HG02798 (cell line): ENCODE data around the gene S100A3.
"Not testable (repeated sequence)": the region's sequence is repeated elsewhere in the genome, so short reads cannot be mapped to it uniquely, and the experiment has no call there.

Source experiments
- ATAC-seq: cut with Tn5 transposase; IDR thresholded peaks from one replicate; pipeline ENCODE4 v1.9.1; 2021; ENCODE audit warnings: mild to moderate bottlenecking; ENCODE audit not compliant: unreplicated experiment, poor library complexity

The S100A3 gene

GRCh38 chr1:153536012-153536670 is 12.9 kb downstream of the S100A3 start:
- no peak for ATAC-seq

DNA sequence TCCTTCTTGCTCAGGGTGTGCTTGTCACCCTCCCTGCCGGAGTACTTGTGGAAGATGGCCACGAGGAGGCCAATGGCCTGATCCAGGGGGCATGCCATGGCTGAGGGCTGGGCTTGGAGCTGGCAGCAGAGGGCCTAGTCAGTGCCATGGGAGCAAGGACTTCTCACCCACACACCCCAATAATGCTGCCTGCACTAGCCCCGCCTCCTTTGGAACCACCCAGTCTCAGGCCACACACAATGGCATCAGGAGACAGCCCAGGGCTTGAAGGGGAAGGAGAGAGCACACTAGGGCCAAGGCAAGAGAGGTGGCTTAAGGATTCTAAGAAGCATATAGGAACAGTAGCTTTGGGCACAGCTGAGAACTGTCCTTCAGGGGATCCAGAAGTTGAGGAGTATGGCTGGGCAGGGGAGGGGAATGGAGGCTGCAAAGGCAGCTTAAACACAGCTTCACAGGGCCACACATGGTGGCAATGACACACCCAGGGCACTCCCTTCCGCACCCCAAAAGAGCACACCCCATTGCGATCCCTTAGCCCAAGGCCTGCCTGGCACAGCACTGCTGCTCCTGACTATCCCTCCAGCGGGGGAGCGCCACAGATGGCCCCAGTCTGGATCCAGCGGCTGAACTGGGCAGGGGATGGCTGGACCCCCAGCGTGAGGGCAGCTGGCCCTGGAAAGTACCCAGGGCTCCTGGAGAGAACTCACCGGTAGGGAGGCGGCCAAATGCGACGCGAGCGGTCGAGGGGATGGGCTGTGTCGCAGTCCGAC is 13.6 kb downstream of the S100A3 start, which contains the start of gene S100A6:
Gene S100A6 (minus strand): TSS at position 750 of the 770 bp plus-strand sequence. CDS start 652 bp downstream, at position 98.
- ATAC-seq: no peak

DNA sequence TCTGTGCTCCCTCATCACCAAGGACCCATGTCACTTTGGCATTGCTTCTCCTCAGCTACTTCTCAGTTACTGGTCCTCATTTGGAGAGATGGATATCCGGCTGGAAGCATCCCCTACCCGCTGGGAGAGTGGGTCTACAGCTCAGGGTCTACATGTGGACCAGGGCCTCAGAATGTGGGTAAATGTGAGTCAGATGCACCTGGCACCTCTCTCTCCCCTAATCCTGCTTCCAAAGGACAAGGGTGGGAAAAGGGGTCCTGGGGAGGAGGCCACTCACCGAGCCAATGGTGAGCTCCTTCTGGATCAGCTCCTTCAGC is 14.2 kb downstream of the S100A3 start:
- ATAC-seq: no peak

- ATAC-seq: no peak
Measured at GRCh38 chr1:153534226-153534924, 14.7 kb downstream of the S100A3 start.

- no peak for ATAC-seq
Measured at GRCh38 chr1:153533689-153534201, 15.3 kb downstream of the S100A3 start.

GRCh38 chr1:153532769-153533599 is 16.1 kb downstream of the S100A3 start:
- ATAC-seq: no peak

- no peak for ATAC-seq
Measured at GRCh38 chr1:153532181-153532580, 16.9 kb downstream of the S100A3 start.

DNA sequence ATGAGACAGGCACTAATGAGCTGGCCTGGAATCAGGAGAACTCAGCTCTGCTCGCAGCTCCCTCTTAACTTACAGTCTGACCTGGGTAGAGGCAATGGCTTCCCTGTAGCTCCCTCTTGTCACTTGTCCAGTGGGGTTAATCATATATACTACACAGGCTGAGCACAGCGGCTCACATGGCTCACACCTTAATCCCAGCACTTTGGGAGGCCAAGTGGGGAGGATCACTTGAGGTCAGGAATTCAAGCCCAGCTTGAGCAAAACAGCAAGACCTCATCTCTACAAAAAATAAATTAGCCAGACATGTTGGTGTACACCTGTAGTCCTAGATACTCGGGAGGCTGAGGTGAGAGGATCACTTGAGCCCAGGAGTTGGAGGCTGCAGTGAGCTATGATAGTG is 17.4 kb downstream of the S100A3 start:
- ATAC-seq: no peak

DNA sequence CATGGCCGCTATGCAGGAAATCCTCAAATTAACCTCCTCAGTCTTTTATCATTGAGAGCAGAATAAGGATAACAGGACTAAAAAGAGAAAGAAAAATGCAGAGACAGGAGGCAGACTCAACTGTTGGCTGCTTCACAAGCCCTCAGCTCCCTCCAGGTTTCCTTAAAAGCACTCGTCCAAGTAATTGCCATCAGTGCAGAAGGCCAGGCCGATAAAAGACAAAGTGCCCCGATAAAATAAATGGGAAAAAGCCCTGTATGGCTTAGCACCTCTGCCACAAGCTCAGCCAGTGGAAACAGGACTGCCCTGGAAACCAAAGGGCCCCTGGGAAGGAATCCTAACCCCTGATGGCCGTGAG is 21.4 kb downstream of the S100A3 start:
- ATAC-seq: no peak

DNA sequence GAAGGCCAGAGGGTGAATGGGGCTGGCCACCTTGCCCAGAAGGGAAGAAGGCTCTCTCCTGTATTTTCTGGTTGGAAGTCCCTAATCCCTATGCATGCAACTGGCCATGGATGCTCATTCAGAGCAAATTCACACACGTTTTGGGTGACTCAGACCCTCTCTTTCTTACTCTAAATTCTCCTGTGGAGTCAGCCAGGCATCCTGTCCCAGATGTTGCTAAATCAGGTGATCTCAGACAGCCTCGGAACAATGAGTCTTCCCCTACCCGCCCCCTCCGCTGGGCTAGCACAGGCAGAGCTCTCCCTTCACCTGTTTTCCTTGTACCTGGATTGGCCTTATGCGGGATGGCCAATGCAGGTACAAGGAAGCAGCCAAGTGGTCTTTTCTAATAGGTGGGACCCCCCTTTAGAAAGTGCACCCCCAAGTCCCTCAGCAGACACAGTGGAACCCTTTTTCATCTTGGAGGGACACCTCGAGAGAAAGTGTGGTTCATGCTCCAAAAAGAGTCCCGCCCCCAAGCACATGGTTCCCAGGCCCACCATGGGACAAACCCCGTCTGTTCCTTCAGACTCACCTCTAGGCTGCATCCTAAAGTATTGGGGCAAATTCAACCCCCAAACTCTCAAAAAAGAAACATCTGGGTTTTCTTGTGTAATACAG is 21.9 kb downstream of the S100A3 start:
- no peak for ATAC-seq

DNA sequence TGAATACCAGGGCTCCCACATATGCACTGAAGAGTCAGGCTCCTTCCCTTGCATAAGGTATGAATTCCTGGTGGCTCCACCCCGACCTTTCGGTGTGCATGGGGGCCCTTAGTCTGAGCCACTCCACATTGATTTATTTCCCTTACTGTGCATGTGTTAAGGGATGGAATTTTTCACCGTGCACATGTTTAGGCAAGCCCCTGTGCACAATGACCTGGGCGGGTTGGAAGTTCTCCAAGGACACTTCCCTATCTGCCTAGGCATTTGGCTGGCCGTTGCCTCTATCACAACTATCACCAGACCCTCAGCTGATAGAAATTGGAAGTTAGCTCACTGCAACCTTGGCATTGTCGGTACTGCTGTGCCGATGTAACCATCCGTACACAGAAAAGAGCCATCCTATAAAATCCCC is 22.9 kb downstream of the S100A3 start:
- ATAC-seq: no peak

DNA sequence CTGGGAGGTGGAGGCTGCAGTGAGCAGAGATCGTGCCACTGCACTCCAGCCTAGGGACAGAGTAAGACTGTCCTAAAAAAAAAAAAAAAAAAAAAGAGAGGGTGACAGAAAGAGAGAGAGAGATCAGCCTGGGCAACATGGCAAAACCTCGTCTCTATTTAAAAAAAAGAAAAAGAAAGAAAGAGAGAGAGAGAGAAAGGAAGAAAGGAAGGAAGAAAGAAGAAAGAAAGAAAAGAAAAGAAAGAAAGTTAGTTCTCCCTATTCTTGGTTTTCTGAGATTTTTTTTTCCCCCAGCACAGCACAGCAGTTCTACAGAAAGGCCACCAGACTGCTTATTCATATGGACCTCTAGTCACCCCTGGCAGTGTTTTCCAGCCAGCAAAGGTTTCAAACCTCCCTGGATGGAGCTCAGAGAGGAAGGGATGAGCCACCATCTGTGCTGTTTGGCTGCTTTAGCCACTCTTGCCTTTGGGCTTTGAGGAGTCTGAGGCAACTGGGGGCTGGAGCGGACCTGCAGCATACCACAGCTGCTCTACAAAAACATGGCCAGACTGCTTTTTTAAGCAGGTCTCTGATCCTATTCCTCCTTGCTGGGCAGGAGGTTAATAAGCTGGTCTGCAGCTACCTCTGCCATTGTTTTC is 23.9 kb downstream of the S100A3 start:
- no peak for ATAC-seq

- ATAC-seq: not testable (repeated sequence)
Measured at GRCh38 chr1:153522353-153523048, 26.6 kb downstream of the S100A3 start.

GRCh38 chr1:153521808-153522207 is 27.2 kb downstream of the S100A3 start:
- ATAC-seq: not testable (repeated sequence)

DNA sequence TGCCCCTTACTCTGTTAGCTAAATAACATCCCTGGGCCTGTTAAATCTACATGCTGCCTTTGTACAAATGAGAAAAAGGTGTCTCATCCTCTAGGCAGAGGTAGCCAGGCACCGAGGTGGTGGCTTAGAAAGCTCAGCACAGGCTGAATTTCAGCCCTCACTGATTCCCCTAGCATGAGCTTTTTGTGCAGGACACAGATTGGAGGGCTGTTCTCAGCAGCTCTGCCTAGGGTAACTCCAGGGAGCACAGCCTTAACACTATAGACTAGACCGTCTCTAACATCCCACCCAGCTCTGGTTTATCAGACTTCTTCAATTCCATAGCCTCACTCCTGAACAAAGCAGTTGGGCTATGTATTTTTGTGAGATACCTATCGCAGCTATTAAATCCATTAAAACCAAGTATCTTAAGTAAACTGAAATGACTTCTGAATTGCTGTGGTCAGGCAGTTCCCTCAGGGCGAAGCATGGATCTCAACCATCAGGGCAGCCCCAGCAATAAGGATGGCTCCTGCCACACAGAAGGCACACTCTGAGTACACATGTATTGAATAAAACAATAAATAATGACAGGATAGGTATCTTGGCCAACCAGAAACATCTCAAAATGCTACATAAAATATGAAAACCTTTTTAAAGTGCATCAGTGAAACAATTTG is 28.1 kb downstream of the S100A3 start:
- ATAC-seq: no peak

- not testable (repeated sequence) for ATAC-seq
Measured at GRCh38 chr1:153520137-153520691, 28.8 kb downstream of the S100A3 start.

DNA sequence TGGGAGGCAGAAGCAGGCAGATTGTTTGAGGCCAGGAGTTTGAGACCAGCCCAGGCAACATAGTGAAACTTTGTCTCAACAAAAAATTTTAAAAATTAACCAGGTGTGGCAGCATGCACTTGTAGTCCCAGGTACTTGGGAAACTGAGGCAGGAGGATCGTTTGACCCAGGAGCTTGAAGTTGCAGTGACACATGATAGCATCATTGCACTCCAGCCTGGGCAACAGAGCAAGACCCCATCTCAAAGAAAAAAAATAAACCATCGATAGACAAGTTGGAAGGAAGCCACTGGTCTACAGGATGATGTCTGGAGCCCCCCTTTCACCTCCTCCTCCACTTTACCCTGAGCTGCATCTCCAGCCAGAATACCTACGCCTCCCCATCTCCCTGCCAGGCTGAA is 29.8 kb downstream of the S100A3 start:
- no peak for ATAC-seq
